Activated effector memory CD4-positive, alpha-beta T cell treated with anti-CD3 and anti-CD28 coated beads, Interleukin-2, amount 50 U/mL, for 16 hours (primary cell): Measurements from ENCODE around the gene P2RX7.
"Not testable (repeated sequence)": the region's sequence is repeated elsewhere in the genome, so short reads cannot be mapped to it uniquely, and the experiment has no call there.

ENCODE experiments used
- DNase-seq: peaks from one replicate; pipeline ENCODE4 v3.0.0-alpha.2; 2020

P2RX7 gene

GRCh38 chr12:121175383-121176119 is 42.9 kb downstream of the P2RX7 start:
- no peak for DNase-seq

GRCh38 chr12:121176826-121177529 is 44.3 kb downstream of the P2RX7 start:
- DNase-seq = no peak

- DNase-seq = no peak
Measured at GRCh38 chr12:121181181-121181580, 48.5 kb downstream of the P2RX7 start.

- DNase-seq = no peak
Measured at GRCh38 chr12:121182222-121182893, 49.7 kb downstream of the P2RX7 start.

GRCh38 chr12:121184425-121184824 is 51.7 kb downstream of the P2RX7 start:
- DNase-seq = no peak

- no peak for DNase-seq
Measured at GRCh38 chr12:121184984-121185889, 52.6 kb downstream of the P2RX7 start.

- DNase-seq = no peak
Measured at GRCh38 chr12:121186826-121187225, 54.1 kb downstream of the P2RX7 start.

- no peak for DNase-seq
Measured at GRCh38 chr12:121187501-121187900, 54.8 kb downstream of the P2RX7 start.

- no peak for DNase-seq
Measured at GRCh38 chr12:121188227-121188626, 55.6 kb downstream of the P2RX7 start.

- no peak for DNase-seq
Measured at GRCh38 chr12:121189131-121189530, 56.5 kb downstream of the P2RX7 start.

- no peak for DNase-seq
Measured at GRCh38 chr12:121189619-121190155, 57.0 kb downstream of the P2RX7 start.

- no peak for DNase-seq
Measured at GRCh38 chr12:121190523-121191031, 57.9 kb downstream of the P2RX7 start.

- DNase-seq = no peak
Measured at GRCh38 chr12:121191151-121191550, 58.5 kb downstream of the P2RX7 start.

- DNase-seq = no peak
Measured at GRCh38 chr12:121196902-121197301, 64.2 kb downstream of the P2RX7 start.

GRCh38 chr12:121198949-121199348 is 66.3 kb downstream of the P2RX7 start:
- no peak for DNase-seq

GRCh38 chr12:121201140-121201539 is 68.5 kb downstream of the P2RX7 start:
- not testable (repeated sequence) for DNase-seq

GRCh38 chr12:121202407-121203355 is 70.0 kb downstream of the P2RX7 start:
- no peak for DNase-seq

GRCh38 chr12:121203482-121203881 is 70.8 kb downstream of the P2RX7 start:
- DNase-seq = peak; percentile 47

- DNase-seq = no peak
Measured at GRCh38 chr12:121205491-121205890, 72.8 kb downstream of the P2RX7 start.

GRCh38 chr12:121208571-121208970 is 75.9 kb downstream of the P2RX7 start:
- peak; percentile 58 for DNase-seq

GRCh38 chr12:121209221-121209620 is 76.5 kb downstream of the P2RX7 start:
- peak; percentile 63 for DNase-seq
